Large intestine (tissue), 3 donors: ENCODE measurements around the gene ATP11B. TPM values are rescaled to one million over a fixed set of nuclear protein-coding genes. Genes with fewer than 3 reads are reported as not detected.

Experiments
- DNase-seq, 2 donors: peaks; one replicate each; pipeline versions ENCODE4 v3.0.0 to v3.0.0-alpha.2; 2013
- H3K27ac ChIP-seq: one replicate; pipeline ENCODE4 v1.5.1; 2013; ENCODE audit warnings: low read length
- H3K27me3 ChIP-seq: 2 replicates; pipeline ENCODE4 v1.6.1; 2013; ENCODE audit warnings: low read length; ENCODE audit not compliant: control insufficient read depth, insufficient read depth
- H3K36me3 ChIP-seq: 2 replicates; pipeline ENCODE4 v1.6.1; 2013; ENCODE audit warnings: low read length; ENCODE audit not compliant: control insufficient read depth, insufficient read depth
- H3K4me1 ChIP-seq: one replicate; pipeline ENCODE4 v1.6.1; 2013; ENCODE audit warnings: low read length; ENCODE audit not compliant: control insufficient read depth, insufficient read depth
- H3K4me3 ChIP-seq: one replicate; pipeline ENCODE4 v1.5.1; 2013; ENCODE audit warnings: low read length
- H3K9me3 ChIP-seq: one replicate; pipeline ENCODE4 v1.6.1; 2013; ENCODE audit warnings: mild to moderate bottlenecking, low read depth, low read length, moderate library complexity; ENCODE audit not compliant: control insufficient read depth
- WGBS: methylation state at CpG from one replicate; pipeline ENCODE4 v1.1.5; 2013; ENCODE audit warnings: low lambda C conversion rate; ENCODE audit not compliant: insufficient coverage; 5-methylcytosine and 5-hydroxymethylcytosine counted together
- polyA plus RNA-seq: library from polyadenylated mRNA; unstranded; fragments of 120-200 nt; gene quantifications from one replicate; pipeline ENCODE4 v1.2.1, GENCODE V29; 2013

The ATP11B gene
- polyA plus RNA-seq, 1 donor = 48.5 TPM

DNA sequence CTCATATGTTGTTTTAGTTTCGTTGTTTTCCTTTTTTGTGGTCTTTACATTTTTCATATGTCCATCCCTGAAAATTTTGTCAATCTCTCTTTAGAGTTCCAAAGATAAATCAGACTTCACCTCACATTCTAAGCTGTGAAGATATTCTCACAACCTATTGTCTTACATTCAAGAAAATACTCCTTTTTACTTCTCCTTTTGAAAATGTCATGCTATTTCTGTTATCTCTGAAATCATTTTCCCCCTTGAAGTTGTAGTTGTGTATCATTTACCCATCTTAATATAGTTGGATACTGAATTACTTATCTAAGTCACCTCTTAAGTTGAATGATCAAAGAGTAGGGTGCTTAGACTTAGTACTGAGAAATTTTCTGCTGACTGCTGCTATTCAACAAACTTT is 112.7 kb downstream of the ATP11B start:
- DNase-seq = no peak
- no peaks in the 10 kb centered on the region for H3K4me1 ChIP-seq
- 80% methylated on average over 1 of the region's 1 CpG for WGBS
- H3K27me3 ChIP-seq = no peaks in the 10 kb centered on the region
- H3K4me3 ChIP-seq = no peak overlapping the region
- no peaks in the 10 kb centered on the region for H3K9me3 ChIP-seq
- peaks cover 18% of the 10 kb centered on the region for H3K36me3 ChIP-seq
- no peak overlapping the region for H3K27ac ChIP-seq

GRCh38 chr3:182908471-182908870 is 115.2 kb downstream of the ATP11B start:
- Histone ChIP-seq H3K4me3 (no peak overlapping the region), H3K4me1 (no peaks in the 10 kb centered on the region), H3K9me3 (no peaks in the 10 kb centered on the region), H3K27ac (no peak overlapping the region), H3K27me3 (no peaks in the 10 kb centered on the region), H3K36me3 (peaks cover 20% of the 10 kb centered on the region)
- DNase-seq = no peak
- no CpG with 5 or more reads among the region's 1 CpG for WGBS

- no CpG with 5 or more reads among the region's 5 CpGs for WGBS
- H3K4me1 ChIP-seq = no peaks in the 10 kb centered on the region
- H3K27ac ChIP-seq = no peak overlapping the region
- peaks cover 16% of the 10 kb centered on the region for H3K36me3 ChIP-seq
- H3K27me3 ChIP-seq = no peaks in the 10 kb centered on the region
- H3K4me3 ChIP-seq = no peak overlapping the region
- no peaks in the 10 kb centered on the region for H3K9me3 ChIP-seq
- DNase-seq = no peak
These were observed 116.2 kb downstream of the ATP11B start for GRCh38 chr3:182909318-182910040.

GRCh38 chr3:182910936-182911781 is 117.9 kb downstream of the ATP11B start:
- no peak for DNase-seq
- no CpG with 5 or more reads among the region's 5 CpGs for WGBS
- peaks cover 10% of the 10 kb centered on the region for H3K36me3 ChIP-seq
- no peaks in the 10 kb centered on the region for H3K9me3 ChIP-seq
- H3K27me3 ChIP-seq = no peaks in the 10 kb centered on the region
- H3K4me1 ChIP-seq = no peaks in the 10 kb centered on the region
- no peak overlapping the region for H3K27ac ChIP-seq
- no peak overlapping the region for H3K4me3 ChIP-seq

DNA sequence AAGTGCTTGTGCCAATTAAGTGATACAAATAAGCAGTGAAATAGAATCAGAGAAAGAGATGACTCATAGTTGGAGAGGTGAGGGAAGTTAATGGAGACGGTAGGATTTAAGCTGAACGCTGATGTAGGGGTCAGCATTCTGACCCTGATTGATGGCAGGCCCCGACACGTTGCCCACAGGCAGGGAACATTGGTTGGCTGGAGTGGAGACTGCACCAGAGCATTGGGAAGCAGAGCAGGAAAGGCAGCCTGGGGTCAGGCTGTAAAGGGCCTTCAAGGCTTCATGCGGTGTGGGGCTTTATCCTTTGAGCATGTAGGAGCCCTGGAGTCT is 118.4 kb downstream of the ATP11B start:
- no peaks in the 10 kb centered on the region for H3K4me1 ChIP-seq
- no CpG with 5 or more reads among the region's 5 CpGs for WGBS
- no peaks in the 10 kb centered on the region for H3K27me3 ChIP-seq
- no peak overlapping the region for H3K4me3 ChIP-seq
- no peak overlapping the region for H3K27ac ChIP-seq
- DNase-seq = no peak
- H3K36me3 ChIP-seq = peaks cover 10% of the 10 kb centered on the region
- H3K9me3 ChIP-seq = no peaks in the 10 kb centered on the region

DNA sequence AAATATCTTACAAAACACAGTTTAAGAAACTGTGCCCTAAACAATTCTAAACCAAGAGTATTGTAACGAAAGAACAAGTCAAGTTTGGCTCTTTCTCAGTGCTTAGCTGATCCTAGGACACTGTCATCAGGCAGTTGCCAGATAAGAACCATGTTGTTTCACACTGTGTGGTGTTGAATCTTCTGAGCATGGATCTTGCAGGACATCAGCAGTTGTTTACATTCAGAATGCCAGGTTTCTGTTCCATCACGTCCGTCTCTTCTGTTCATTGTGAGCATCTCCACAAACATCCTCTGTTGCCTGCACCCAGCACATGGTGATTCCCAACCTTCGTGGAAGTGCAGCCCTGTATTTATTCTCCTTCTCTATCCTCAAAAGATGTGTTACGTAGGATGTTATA is 119.2 kb downstream of the ATP11B start:
- Histone ChIP-seq H3K27me3 (no peaks in the 10 kb centered on the region), H3K36me3 (peaks cover 10% of the 10 kb centered on the region), H3K27ac (no peak overlapping the region), H3K4me1 (no peaks in the 10 kb centered on the region), H3K9me3 (no peaks in the 10 kb centered on the region), H3K4me3 (no peak overlapping the region)
- DNase-seq = no peak
- 100% methylated on average over 1 of the region's 5 CpGs for WGBS

GRCh38 chr3:182913889-182914288 is 120.6 kb downstream of the ATP11B start:
- H3K4me1 ChIP-seq = no peaks in the 10 kb centered on the region
- H3K4me3 ChIP-seq = no peak overlapping the region
- H3K36me3 ChIP-seq = peaks cover 10% of the 10 kb centered on the region
- H3K9me3 ChIP-seq = no peaks in the 10 kb centered on the region
- no peaks in the 10 kb centered on the region for H3K27me3 ChIP-seq
- H3K27ac ChIP-seq = no peak overlapping the region
- DNase-seq = no peak
- no CpG with 5 or more reads among the region's 4 CpGs for WGBS

DNA sequence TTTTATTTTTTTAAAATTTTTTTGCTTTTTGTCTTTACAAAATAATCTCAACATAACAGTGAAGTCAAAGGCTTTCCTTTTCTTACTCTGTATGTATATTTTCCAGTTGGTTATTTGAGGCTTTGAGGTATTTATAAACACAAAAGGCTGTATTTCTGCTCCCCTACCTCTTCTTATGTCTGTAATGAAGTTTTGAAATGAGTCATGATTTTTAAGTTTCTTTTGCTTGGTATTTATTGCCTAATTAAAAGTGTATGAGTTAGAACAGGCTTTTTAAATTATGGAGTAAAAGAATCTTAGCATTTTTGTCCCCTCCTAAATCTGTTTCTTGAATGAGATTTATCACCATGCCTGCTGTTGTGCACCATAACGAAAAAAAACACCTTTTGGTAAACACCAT is 121.0 kb downstream of the ATP11B start:
- WGBS = 100% methylated on average over 1 of the region's 1 CpG
- H3K27ac ChIP-seq = no peak overlapping the region

GRCh38 chr3:182917134-182917533 is 123.8 kb downstream of the ATP11B start:
- peaks cover 4% of the 10 kb centered on the region for H3K36me3 ChIP-seq
- no peaks in the 10 kb centered on the region for H3K27me3 ChIP-seq
- H3K27ac ChIP-seq = no peak overlapping the region
- no CpG with 5 or more reads among the region's 3 CpGs for WGBS
- DNase-seq = no peak
- peaks cover 6% of the 10 kb centered on the region for H3K4me1 ChIP-seq
- H3K4me3 ChIP-seq = no peak overlapping the region
- H3K9me3 ChIP-seq = no peaks in the 10 kb centered on the region

More for the DNA sequence above, 121.0 kb downstream of the ATP11B start:
- Histone ChIP-seq H3K9me3 (no peaks in the 10 kb centered on the region), H3K4me3 (no peak overlapping the region), H3K36me3 (peaks cover 10% of the 10 kb centered on the region), H3K27me3 (no peaks in the 10 kb centered on the region), H3K4me1 (no peaks in the 10 kb centered on the region)
- DNase-seq = no peak

GRCh38 chr3:182919866-182920357 is 126.6 kb downstream of the ATP11B start:
- H3K36me3 ChIP-seq = no peaks in the 10 kb centered on the region
- no peak overlapping the region for H3K27ac ChIP-seq
- no peaks in the 10 kb centered on the region for H3K9me3 ChIP-seq
- no peaks in the 10 kb centered on the region for H3K27me3 ChIP-seq
- peaks cover 6% of the 10 kb centered on the region for H3K4me1 ChIP-seq
- no peak overlapping the region for H3K4me3 ChIP-seq
- 63% methylated on average over 2 of the region's 5 CpGs for WGBS
- no peak for DNase-seq
